T-helper 9 cell (primary cell): ENCODE measurements around the gene IFNA7.
"Not testable (repeated sequence)": the region's sequence is repeated elsewhere in the genome, so short reads cannot be mapped to it uniquely, and the experiment has no call there.

ENCODE experiments used
- DNase-seq: peaks from one replicate; pipeline ENCODE4 v3.0.0-alpha.2; 2020

IFNA7 gene

GRCh38 chr9:21174671-21175070 is 27.3 kb downstream of the IFNA7 start:
- no peak for DNase-seq

- no peak for DNase-seq
Observed at GRCh38 chr9:21172156-21172555, 29.8 kb downstream of the IFNA7 start.

GRCh38 chr9:21171351-21171750 is 30.7 kb downstream of the IFNA7 start:
- no peak for DNase-seq

GRCh38 chr9:21166560-21166959 is 35.4 kb downstream of the IFNA7 start, which contains the start of gene IFNA21:
Gene IFNA21 (minus strand): TSS chr9:21166660. CDS start chr9:21166612, 48 bp downstream.
- DNase-seq = not testable (repeated sequence)

GRCh38 chr9:21165516-21165915 is 36.5 kb downstream of the IFNA7 start:
- no peak for DNase-seq

- DNase-seq = no peak
Observed at GRCh38 chr9:21160178-21160577, 41.8 kb downstream of the IFNA7 start.

- DNase-seq = no peak
Observed at GRCh38 chr9:21155501-21155900, 46.5 kb downstream of the IFNA7 start.

GRCh38 chr9:21154018-21154608 is 47.9 kb downstream of the IFNA7 start:
- DNase-seq = no peak

GRCh38 chr9:21153336-21154017 is 48.5 kb downstream of the IFNA7 start:
- no peak for DNase-seq
